ENCODE data around the gene COPG2. TPM values are rescaled to one million over a fixed set of nuclear protein-coding genes. Genes with fewer than 3 reads are reported as not detected.
"Not testable (repeated sequence)": the region's sequence is repeated elsewhere in the genome, so short reads cannot be mapped to it uniquely, and the experiment has no call there.

The COPG2 gene
- total RNA-seq, 1 experiment from 2014 or later = 26.0 TPM

GRCh38 chr7:130614449-130614848 lies 54.1 kb downstream of the COPG2 start:
- no peak for TF ChIP-seq TCF7L2 (IDR thresholded peaks at IDR 0.05; ENCODE audit: low read depth, low read length)
- no peak for TF ChIP-seq SIN3A (IDR thresholded peaks at IDR 0.05; ENCODE audit: borderline replicate concordance, insufficient read depth, low read depth, low read length)
- TF ChIP-seq CTCF (IDR thresholded peaks at IDR 0.05) = no peak
- no peak for TF ChIP-seq REST (IDR thresholded peaks at IDR 0.05; ENCODE audit: insufficient read depth in 1 of 2, low read depth in 2 of 2, low read length in 1 of 2)
- TF ChIP-seq POLR2AphosphoS5 (IDR thresholded peaks at IDR 0.05; ENCODE audit: low read depth, low read length) = no peak
- in situ Hi-C loops (cut with HindIII; ENCODE audit: low pct_unique_long_range_greater_than_20kb, low sequenced_read_pairs) (no loop called here), intact Hi-C loops (cut with micrococcal nuclease; ENCODE audit: unreplicated experiment) (no loop called here)
- no peak overlapping the region for H3K4me3 ChIP-seq (ENCODE audit: low read depth in 2 of 2, low read length in 2 of 2)
- no peaks in the 10 kb centered on the region for H3K27me3 ChIP-seq (ENCODE audit: control insufficient read depth, insufficient read depth, low read length)
- ChIA-PET POLR2A (no interaction called here), CTCF (no interaction called here)
- H3K4me1 ChIP-seq (ENCODE audit: control insufficient read depth, insufficient read depth, low read length) = no peaks in the 10 kb centered on the region
- H3K9me3 ChIP-seq (ENCODE audit: control insufficient read depth, insufficient read depth, low read depth, low read length) = peaks cover 7% of the 10 kb centered on the region; the same call in 1 of the 2 replicates
- ATAC-seq (no peak), DNase-seq (ENCODE audit: low read depth, low spot score) (no peak)
- no peak overlapping the region for H3K27ac ChIP-seq (ENCODE audit: low read length)
- H3K36me3 ChIP-seq (ENCODE audit: control insufficient read depth, insufficient read depth, low read length) = peaks cover 17% of the 10 kb centered on the region
- no TSS peak for BruUV-seq (replicated peaks)

- H3K27me3 ChIP-seq (ENCODE audit: control insufficient read depth, insufficient read depth, low read length) = no peaks in the 10 kb centered on the region
- ChIA-PET POLR2A (no interaction called here), CTCF (no interaction called here)
- 0 out of 2 replicates have a peak, but pooled peaks cover 2% of the 10 kb centered on the region for H3K9me3 ChIP-seq (ENCODE audit: control insufficient read depth, insufficient read depth, low read depth, low read length)
- no peaks in the 10 kb centered on the region for H3K4me1 ChIP-seq (ENCODE audit: control insufficient read depth, insufficient read depth, low read length)
- DNase-seq (ENCODE audit: low read depth, low spot score) (no peak), ATAC-seq (no peak)
- BruUV-seq (replicated peaks) = no TSS peak
- no peak overlapping the region for H3K4me3 ChIP-seq (ENCODE audit: low read depth in 2 of 2, low read length in 2 of 2)
- intact Hi-C loops (cut with micrococcal nuclease; ENCODE audit: unreplicated experiment) = no loop called here
- H3K27ac ChIP-seq (ENCODE audit: low read length) = no peak overlapping the region
- in situ Hi-C loops (cut with HindIII; ENCODE audit: low pct_unique_long_range_greater_than_20kb, low sequenced_read_pairs) = no loop called here
- H3K36me3 ChIP-seq (ENCODE audit: control insufficient read depth, insufficient read depth, low read length) = peaks cover 17% of the 10 kb centered on the region
- TF ChIP-seq CTCF (IDR thresholded peaks at IDR 0.05) (no peak), SIN3A (IDR thresholded peaks at IDR 0.05; ENCODE audit: borderline replicate concordance, insufficient read depth, low read depth, low read length) (no peak), POLR2AphosphoS5 (IDR thresholded peaks at IDR 0.05; ENCODE audit: low read depth, low read length) (no peak), TCF7L2 (IDR thresholded peaks at IDR 0.05; ENCODE audit: low read depth, low read length) (no peak), REST (IDR thresholded peaks at IDR 0.05; ENCODE audit: insufficient read depth in 1 of 2, low read depth in 2 of 2, low read length in 1 of 2) (no peak)
Observed at GRCh38 chr7:130611218-130611617, 57.3 kb downstream of the COPG2 start.

- intact Hi-C loops (cut with micrococcal nuclease; ENCODE audit: unreplicated experiment); DNase-seq (ENCODE audit: low read depth, low spot score); POLR2A ChIA-PET; in situ Hi-C loops (cut with HindIII; ENCODE audit: low pct_unique_long_range_greater_than_20kb, low sequenced_read_pairs); H3K4me1 ChIP-seq (ENCODE audit: control insufficient read depth, insufficient read depth, low read length); CTCF ChIA-PET; H3K9me3 ChIP-seq (ENCODE audit: control insufficient read depth, insufficient read depth, low read depth, low read length); H3K27ac ChIP-seq (ENCODE audit: low read length); ATAC-seq; BruUV-seq (replicated peaks); H3K27me3 ChIP-seq (ENCODE audit: control insufficient read depth, insufficient read depth, low read length); H3K4me3 ChIP-seq (ENCODE audit: low read depth in 2 of 2, low read length in 2 of 2): not testable (repeated sequence)
- peaks cover 14% of the 10 kb centered on the region for H3K36me3 ChIP-seq (ENCODE audit: control insufficient read depth, insufficient read depth, low read length)
Observed at GRCh38 chr7:130607066-130607465, 61.5 kb downstream of the COPG2 start.

Data from Panc1 (cell line).